GM19025 (cell line): ENCODE results near the gene PAF1.

Source experiments
- ATAC-seq: cut with Tn5 transposase; IDR thresholded peaks from one replicate; pipeline ENCODE4 v1.9.1; 2021; ENCODE audit warnings: mild to moderate bottlenecking, low read depth, moderate library complexity; ENCODE audit not compliant: unreplicated experiment

Gene PAF1

DNA sequence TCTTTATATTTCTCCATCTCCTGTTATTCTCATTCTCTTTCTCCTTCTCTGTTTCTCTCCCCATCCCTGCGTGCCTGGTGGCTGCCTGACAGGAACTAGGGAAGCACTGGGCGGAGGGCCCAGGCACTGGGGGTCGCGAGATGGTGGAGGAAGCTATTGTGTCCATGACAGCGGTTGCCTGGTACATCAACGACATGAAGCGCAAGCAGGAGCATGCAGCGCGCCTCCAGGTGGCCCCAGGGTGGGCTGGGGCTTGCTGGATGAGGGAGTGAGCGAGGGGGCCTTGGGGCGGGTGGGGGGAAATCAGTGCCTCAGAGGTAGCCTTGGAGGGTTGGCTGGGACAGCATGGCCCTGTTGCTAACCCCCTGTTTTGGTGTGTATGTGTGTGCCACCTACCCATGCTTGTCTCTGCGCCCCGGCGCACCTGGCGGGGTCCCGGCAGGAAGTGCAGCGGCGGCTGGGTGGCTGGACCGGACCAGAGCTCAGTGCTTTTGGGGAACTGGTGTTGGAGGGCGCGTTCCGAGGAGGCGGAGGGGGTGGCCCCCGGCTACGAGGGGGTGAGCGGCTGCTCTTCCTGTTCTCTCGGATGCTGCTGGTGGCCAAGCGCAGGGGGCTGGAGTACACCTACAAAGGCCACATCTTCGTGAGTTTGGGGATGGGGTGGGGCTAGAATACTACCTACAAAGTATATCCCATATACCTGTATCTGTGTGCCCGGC lies 26.7 kb upstream of the PAF1 start:
- ATAC-seq, result no peak

DNA sequence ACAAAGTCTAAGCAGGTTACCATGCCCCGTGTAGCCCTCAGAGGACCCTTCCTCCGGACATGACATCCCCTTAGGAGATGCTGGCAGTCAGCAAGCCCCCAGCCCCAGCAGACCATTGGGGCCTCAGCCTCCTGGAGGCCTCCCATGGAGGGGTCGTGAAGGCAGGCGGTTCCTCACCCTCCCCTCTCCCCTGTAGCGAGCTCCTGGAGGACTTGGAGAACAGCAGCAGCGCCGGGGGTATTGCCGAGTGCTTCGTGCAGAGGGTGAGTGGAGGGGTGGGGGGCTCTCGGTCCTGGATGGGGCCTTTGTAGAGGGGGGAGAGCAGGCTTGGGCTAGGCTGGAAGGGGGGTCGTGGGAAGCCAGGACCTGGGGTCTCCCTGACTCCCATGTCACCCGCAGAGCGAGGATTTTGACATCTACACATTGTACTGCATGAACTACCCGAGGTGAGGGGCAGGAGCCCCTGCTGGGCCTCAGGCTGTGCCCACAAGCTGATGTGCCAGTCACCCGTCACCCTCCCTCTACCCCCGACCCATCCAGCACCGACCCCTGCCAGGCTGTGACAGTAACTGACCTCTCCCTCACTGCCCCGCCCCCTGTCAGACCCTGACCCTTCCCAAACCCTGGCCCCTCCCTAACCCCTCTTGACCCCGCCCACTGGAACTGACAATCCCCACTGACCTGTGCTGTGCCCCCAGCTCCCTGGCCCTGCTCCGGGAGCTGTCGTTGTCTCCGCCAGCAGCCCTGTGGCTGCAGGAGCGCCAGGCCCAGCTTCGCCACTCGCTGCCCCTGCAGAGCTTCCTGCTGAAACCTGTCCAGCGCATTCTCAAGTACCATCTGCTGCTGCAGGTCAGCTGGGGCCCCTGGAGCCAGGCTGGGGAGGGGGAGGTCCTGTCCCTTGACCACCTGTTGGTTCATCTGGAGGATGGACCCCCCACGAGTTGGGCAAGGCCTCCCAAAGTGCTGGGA lies 25.5 kb upstream of the PAF1 start:
- no peak for ATAC-seq

- ATAC-seq, result no peak
Observed at GRCh38 chr19:39415111-39416046, 24.5 kb upstream of the PAF1 start.

DNA sequence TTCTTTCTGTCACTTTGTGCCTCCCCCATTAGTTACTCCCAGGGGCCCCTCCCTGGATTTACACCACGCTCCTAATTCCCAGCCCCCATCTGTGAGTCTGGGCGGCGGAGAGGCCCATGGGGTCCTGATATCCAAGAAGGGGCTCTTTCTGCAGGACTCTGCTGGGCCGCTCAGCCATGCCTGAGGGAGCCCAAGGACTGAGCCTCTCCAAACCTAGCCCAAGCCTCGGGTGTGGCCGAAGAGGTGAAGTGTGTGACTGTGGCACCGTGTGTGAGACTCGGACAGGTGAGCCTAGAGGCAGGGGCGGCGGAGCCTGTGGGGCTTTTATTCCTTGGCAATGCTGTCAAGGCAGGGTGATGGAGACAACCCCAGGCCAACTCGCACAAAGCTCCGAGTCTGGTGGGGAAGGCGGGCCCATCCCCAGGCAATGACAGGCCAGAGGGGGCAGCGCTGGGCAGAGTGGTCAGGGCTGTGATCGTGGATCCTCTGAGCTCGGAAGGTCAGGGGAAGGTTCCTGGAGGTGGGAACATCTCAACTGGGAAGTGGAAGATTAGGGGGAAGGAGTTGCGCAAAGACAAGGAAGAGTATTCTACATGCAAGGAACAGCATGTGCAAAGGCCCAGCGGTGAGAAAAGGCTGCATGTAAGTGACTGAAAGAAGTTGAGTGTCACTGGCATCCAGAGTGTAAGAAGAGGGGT lies 23.2 kb upstream of the PAF1 start:
- ATAC-seq, result no peak

DNA sequence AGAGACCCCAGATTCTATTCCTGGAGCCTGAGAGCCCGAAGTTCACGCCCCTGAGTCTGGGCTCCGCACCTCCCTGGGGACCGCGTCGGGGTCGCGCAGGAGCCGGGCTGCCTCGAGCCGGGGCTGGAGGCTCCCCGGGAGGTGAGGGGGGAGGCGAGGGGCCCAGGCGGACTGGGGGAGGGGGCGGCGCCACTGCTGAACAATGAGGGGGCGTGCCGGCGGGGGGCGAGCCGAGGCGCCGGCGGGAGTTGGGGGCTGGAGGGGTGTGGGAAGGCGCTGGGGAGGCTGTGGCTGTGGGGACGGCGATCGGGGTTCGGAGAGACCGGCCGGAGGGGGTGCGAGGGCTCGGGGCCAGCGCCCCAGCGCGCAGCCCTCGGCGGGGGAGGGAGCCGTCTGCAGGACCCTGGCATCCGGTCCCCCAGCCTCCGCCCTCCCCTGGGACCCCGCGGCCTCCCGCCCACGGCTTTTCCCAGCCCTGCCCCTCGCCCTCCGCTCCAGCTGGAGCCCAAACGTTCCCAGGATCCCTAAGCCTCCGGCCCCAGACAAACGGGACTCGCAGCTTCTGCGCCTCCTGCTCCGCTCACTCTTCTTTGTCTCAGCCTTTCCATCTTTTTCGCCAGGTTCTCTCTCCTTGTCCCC lies 22.5 kb upstream of the PAF1 start:
- ATAC-seq, result no peak

DNA sequence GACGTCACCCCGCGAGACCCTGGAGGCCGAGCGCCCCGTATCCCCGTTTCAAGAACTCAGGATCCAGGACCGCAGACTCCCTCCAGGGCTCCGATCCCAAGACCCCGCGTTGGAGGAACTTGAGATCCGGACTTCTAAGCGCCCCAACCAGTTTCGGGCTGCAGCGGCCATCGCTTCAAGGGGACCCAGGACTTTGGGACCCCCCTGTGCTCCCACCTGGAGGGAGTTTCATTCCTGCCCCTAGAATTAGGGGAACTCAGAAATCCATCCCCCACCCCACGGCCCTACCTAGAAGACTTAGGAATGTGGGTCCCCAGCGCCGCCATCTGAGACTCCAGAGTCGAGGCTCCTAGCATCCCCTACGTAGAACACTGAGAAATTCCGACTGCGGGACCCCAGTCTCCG lies 22.0 kb upstream of the PAF1 start:
- no peak for ATAC-seq

- ATAC-seq, result peak; percentile 48
Observed at GRCh38 chr19:39412100-39412866, 21.4 kb upstream of the PAF1 start, which contains the start of gene PLEKHG2. Gene PLEKHG2 (plus strand): TSS chr19:39412669. CDS start chr19:39414087, 1,418 bp downstream.

- peak; percentile 16 for ATAC-seq
Observed at GRCh38 chr19:39411832-39412099, 20.9 kb upstream of the PAF1 start.

DNA sequence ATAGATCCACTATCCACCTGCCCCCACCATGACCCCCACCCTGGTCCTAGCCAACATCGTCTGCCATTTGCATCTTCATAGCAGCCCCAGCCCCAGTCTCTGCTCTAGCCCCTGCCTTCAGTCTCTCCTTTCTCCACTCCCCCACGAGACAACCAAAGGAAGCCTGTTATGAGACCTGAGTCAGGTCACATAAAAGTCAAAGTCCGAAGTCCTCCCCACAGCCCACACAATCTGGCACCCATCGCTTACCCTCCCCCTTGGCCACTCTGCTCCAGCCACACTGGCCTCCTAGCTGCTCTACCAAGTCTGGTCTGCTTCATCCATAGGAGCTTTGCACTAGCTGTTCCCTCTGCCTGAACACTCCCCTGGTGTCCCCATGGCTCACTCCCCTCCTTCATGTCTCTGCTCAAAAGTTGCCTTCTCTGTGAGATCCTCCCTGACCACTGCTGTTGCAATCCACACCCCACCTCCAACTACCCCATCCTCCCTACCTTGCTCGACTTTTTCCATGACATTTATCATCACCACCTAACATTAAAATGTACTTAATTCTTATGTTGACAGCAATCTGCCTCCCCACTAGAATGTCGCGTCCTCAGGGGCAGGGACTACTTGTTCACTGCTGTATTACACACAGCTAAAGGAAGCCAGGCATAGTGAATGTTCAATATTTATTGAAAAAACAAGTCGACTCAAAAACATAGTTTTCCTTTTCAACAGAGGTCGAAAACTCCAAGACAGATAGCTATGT lies 20.4 kb upstream of the PAF1 start:
- ATAC-seq, result no peak

GRCh38 chr19:39410831-39411080 lies 19.9 kb upstream of the PAF1 start:
- no peak for ATAC-seq

- ATAC-seq, result no peak
Observed at GRCh38 chr19:39410017-39410830, 19.3 kb upstream of the PAF1 start.

DNA sequence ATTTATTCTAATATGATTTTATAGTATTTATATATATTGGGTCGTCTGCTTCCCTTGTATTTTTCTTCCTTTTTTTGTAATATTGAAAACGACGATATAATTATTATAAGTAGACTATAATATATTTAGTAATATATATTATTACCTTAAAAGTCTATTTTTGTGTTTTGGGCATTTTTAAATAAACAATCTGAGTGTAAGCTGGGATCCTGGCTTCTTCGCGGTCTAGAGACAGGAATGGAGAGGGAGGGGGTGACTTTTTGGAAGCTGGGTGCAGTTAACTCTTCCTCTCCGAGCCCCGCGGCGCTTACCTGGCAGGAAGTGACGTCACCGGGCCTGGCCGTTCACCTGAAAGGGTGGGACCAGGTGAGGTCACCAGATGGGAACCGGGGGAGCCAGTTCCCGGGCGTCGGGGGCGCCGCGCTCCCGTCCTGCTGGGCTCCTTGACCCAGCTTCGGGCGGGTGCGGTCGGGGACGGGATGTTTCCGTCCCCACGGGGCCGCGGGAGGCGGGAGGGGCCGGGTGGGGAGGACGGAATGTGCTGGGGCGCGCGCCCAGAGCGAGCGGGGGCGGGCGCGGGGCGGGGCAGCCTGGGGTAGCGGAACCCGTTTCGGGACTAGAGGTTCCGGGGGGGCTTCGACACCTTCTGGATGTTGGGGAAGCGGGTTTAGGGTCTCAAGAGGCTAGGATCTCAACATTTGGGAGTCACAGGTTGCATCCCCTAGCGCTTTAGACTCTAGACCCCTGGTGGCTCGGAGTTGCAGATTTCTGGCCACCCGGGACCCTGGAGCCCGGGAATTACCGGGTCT lies 18.5 kb upstream of the PAF1 start:
- ATAC-seq, result no peak

DNA sequence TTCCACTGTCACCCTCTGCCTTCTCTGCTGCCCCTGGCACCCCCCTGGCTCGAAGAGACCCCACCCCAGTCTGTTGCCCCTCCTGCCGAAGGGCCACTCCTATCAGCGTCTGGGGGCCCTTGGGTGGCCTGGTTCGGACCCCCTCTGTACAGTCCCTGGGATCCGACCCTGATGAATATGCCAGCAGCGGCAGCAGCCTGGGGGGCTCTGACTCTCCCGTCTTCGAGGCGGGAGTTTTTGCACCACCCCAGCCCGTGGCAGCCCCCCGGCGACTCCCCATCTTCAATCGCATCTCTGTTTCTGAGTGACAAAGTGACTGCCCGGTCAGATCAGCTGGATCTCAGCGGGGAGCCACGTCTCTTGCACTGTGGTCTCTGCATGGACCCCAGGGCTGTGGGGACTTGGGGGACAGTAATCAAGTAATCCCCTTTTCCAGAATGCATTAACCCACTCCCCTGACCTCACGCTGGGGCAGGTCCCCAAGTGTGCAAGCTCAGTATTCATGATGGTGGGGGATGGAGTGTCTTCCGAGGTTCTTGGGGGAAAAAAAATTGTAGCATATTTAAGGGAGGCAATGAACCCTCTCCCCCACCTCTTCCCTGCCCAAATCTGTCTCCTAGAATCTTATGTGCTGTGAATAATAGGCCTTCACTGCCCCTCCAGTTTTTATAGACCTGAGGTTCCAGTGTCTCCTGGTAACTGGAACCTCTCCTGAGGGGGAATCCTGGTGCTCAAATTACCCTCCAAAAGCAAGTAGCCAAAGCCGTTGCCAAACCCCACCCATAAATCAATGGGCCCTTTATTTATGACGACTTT lies 17.7 kb upstream of the PAF1 start:
- no peak for ATAC-seq

- no peak for ATAC-seq
Observed at GRCh38 chr19:39407660-39408391, 16.9 kb upstream of the PAF1 start.

- no peak for ATAC-seq
Observed at GRCh38 chr19:39407410-39407659, 16.4 kb upstream of the PAF1 start.
